SH-SY5Y (cell line): ENCODE measurements around the gene TCP11.

ENCODE experiments used
- GATA2 ChIP-seq: IDR thresholded peaks from 2 replicates; pipeline ENCODE4 v1.6.1; 2011; ENCODE audit warnings: mild to moderate bottlenecking, low read depth, low read length
- GATA3 ChIP-seq: IDR thresholded peaks from 2 replicates; pipeline ENCODE4 v1.6.1; 2011; ENCODE audit warnings: low read depth, mild to moderate bottlenecking, low read length, moderate library complexity

DNA sequence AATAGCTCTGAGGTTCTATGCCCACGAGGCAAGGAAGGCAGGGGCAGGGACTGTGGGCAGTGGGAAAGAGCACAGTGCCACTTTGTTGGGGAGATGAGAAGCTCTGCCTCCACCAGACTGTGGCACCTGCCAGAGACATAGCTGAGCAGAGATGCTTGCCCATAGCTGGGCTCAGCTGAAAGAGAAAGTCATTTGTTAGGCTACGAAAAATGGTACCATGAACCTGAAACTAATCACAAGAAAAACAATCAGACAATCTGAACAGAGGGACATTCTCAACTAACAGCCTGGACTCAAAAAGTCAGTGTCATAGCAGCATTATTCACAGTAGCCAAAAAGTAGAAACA lies 32.9 kb upstream of the TCP11 start:
- no peak for TF ChIP-seq GATA2
- no peak for TF ChIP-seq GATA3
